Bronchial epithelial cell (primary cell): ENCODE measurements around the gene TLE3. TPM values are rescaled to one million over a fixed set of nuclear protein-coding genes. Genes with fewer than 3 reads are reported as not detected.
A peak's percentile ranks its signal among the peaks of the same experiment; 100 is the strongest.

Source experiments
- DNase-seq: peaks from one replicate; pipeline ENCODE4 v3.0.0-alpha.2; 2010; ENCODE audit warnings: low read depth
- FAIRE-seq: peaks from 2 replicates; lab custom pipeline; 2011; peaks lifted over from hg19 to GRCh38; lab: Jason Lieb, UNC
- H3K27me3 ChIP-seq: 2 replicates; pipeline ENCODE4 v1.5.1; 2011; ENCODE audit warnings: low read length; ENCODE audit not compliant: control insufficient read depth, insufficient read depth
- H3K36me3 ChIP-seq: 2 replicates; pipeline ENCODE4 v1.5.1; 2011; ENCODE audit warnings: low read length; ENCODE audit not compliant: control insufficient read depth, insufficient read depth
- H3K4me3 ChIP-seq: 2 replicates; pipeline ENCODE4 v1.5.1; 2011; ENCODE audit warnings: mild to moderate bottlenecking, low read depth, low read length, control low read depth
- CTCF ChIP-seq: IDR thresholded peaks from 2 replicates; pipeline ENCODE4 v1.5.1; 2011; ENCODE audit warnings: mild to moderate bottlenecking, moderate library complexity, low read length, control low read depth, inconsistent platforms; ENCODE audit not compliant: insufficient read depth, severe bottlenecking
- total RNA-seq: library from RNA; depleted of rRNA; stranded (reverse); fragments of >200 nt; gene quantifications from 2 replicates; pipeline ENCODE4 v1.2.1, GENCODE V29; 2014

Gene TLE3
- total RNA-seq, 1 donor from 2014 or later, result 19.2 TPM

GRCh38 chr15:70088455-70088854 lies 9.3 kb downstream of the TLE3 start:
- H3K36me3 ChIP-seq, result peaks cover 16% of the 10 kb centered on the region
- H3K4me3 ChIP-seq, result no peak overlapping the region
- DNase-seq, result no peak
- TF ChIP-seq CTCF, result no peak
- H3K27me3 ChIP-seq, result no peaks in the 10 kb centered on the region
- no peak for FAIRE-seq

DNA sequence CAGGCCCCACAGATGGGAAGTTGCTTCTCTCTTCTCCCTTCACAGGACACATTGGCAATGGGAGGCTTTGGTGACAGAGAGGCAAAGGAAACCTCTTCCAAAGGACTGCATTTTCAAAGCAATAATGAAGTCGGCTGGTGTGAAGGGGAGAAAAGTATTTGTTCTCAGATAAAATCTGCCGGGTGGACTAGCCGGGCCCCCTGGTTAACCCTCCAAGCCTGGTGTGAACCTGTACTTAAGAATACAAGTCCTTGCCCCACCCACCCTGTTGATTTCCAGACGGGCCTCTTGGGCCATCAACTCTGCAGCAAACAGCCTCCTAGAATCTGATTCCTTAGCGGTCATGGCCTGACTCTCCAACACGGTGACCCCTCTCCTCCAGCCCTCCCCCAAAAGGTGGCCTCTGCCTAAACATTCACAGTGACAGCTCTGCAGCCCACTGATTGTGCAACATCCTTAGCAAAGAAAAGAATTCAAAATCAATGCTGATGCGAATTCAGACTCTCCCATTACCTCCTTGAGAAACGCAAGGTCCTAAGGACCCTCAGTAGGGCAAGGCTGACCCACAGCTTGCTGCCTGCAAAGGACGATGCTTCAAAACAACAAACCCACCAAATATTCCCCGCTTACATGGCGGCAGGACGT lies 9.9 kb downstream of the TLE3 start:
- H3K36me3 ChIP-seq, result peaks cover 18% of the 10 kb centered on the region
- H3K4me3 ChIP-seq, result no peak overlapping the region
- TF ChIP-seq CTCF, result no peak
- peak; percentile 23 for FAIRE-seq
- H3K27me3 ChIP-seq, result no peaks in the 10 kb centered on the region
- no peak for DNase-seq

GRCh38 chr15:70086636-70087035 lies 11.1 kb downstream of the TLE3 start:
- FAIRE-seq (no peak), DNase-seq (no peak)
- peaks cover 21% of the 10 kb centered on the region for H3K36me3 ChIP-seq
- no peak overlapping the region for H3K4me3 ChIP-seq
- TF ChIP-seq CTCF, result no peak
- H3K27me3 ChIP-seq, result no peaks in the 10 kb centered on the region

GRCh38 chr15:70084461-70084860 lies 13.3 kb downstream of the TLE3 start:
- no peak for TF ChIP-seq CTCF
- peak; percentile 52 for FAIRE-seq
- H3K36me3 ChIP-seq, result peaks cover 21% of the 10 kb centered on the region
- H3K4me3 ChIP-seq, result no peak overlapping the region
- no peak for DNase-seq
- no peaks in the 10 kb centered on the region for H3K27me3 ChIP-seq

GRCh38 chr15:70083946-70084345 lies 13.8 kb downstream of the TLE3 start:
- peaks cover 21% of the 10 kb centered on the region for H3K36me3 ChIP-seq
- DNase-seq (no peak), FAIRE-seq (no peak)
- TF ChIP-seq CTCF, result no peak
- H3K4me3 ChIP-seq, result no peak overlapping the region
- no peaks in the 10 kb centered on the region for H3K27me3 ChIP-seq

- no peak for TF ChIP-seq CTCF
- Histone ChIP-seq H3K27me3 (no peaks in the 10 kb centered on the region), H3K36me3 (peaks cover 19% of the 10 kb centered on the region), H3K4me3 (no peak overlapping the region)
- DNase-seq (no peak), FAIRE-seq (no peak)
Measured at GRCh38 chr15:70083418-70083817, 14.3 kb downstream of the TLE3 start.
